Tibial nerve (tissue), 4 donors: ENCODE results near the gene PRKAR1A. TPM values are rescaled to one million over a fixed set of nuclear protein-coding genes. Genes with fewer than 3 reads are reported as not detected.
A peak's percentile ranks its signal among the peaks of the same experiment; 100 is the strongest.

Experiments used
- DNase-seq, 2 donors: peaks; one replicate each; pipeline ENCODE4 v3.0.0-alpha.2; 2019; ENCODE audit warnings: low spot score in 2 of 2
- H3K27ac ChIP-seq, 4 donors: fragments of 200-600 bp; sonication (generic) in 3 of 4; one replicate each; pipeline ENCODE4 v1.5.1; 2017 to 2019; ENCODE audit warnings: mild to moderate bottlenecking in 1 of 4
- H3K27me3 ChIP-seq, 2 donors: fragments of 200-600 bp; sonication (generic) in 1 of 2; one replicate each; pipeline versions ENCODE4 v1.5.1 to v1.6.0; 2017 to 2019
- H3K36me3 ChIP-seq, 3 donors: fragments of 200-600 bp; sonication (generic); one replicate each; pipeline ENCODE4 v1.5.1; 2018 to 2019
- H3K4me1 ChIP-seq, 4 donors: fragments of 200-600 bp; sonication (generic) in 3 of 4; one replicate each; pipeline ENCODE4 v1.5.1; 2017 to 2019
- H3K4me3 ChIP-seq, 4 donors: fragments of 200-600 bp; sonication (generic) in 3 of 4; one replicate each; pipeline ENCODE4 v1.5.1; 2017 to 2019; ENCODE audit warnings: mild to moderate bottlenecking in 1 of 4, moderate library complexity in 1 of 4
- H3K9me3 ChIP-seq, 4 donors: fragments of 200-600 bp; sonication (generic) in 3 of 4; one replicate each; pipeline ENCODE4 v1.5.1; 2017 to 2019
- EP300 ChIP-seq, 2 donors: sonication (generic); formaldehyde crosslinking; IDR thresholded peaks; one replicate each; pipeline ENCODE4 v1.6.1; 2017; ENCODE audit warnings: antibody characterized with exemption in 2 of 2, mild to moderate bottlenecking in 1 of 2
- POLR2A ChIP-seq, 2 donors: fragments of 450-650 bp; IDR thresholded peaks; one replicate each; pipeline ENCODE4 v1.6.1; 2017; ENCODE audit warnings: antibody characterized with exemption in 2 of 2, mild to moderate bottlenecking in 2 of 2, moderate library complexity in 2 of 2
- WGBS, 2 donors: methylation state at CpG; one replicate each; pipeline ENCODE4 v1.1.5; 2018; 5-methylcytosine and 5-hydroxymethylcytosine counted together
- total RNA-seq, 4 donors: library from RNA; depleted of rRNA; stranded (reverse); fragments of >200 nt; gene quantifications; one replicate each; pipeline ENCODE4 v1.1.0, GENCODE V29; 2016
- TF ChIP-seq, protein P1 (sequence below), 5 experiments: fragments of 200-600 bp in 3 of 5; fragments of 450-650 bp in 2 of 5; sonication (generic) in 3 of 5; IDR thresholded peaks; one replicate each; pipeline ENCODE4 v1.5.1; 2016 to 2019; ENCODE audit warnings: antibody characterized with exemption in 5 of 5, mild to moderate bottlenecking in 3 of 5, moderate library complexity in 2 of 5

The PRKAR1A gene
- total RNA-seq, 4 donors from 2014 or later = 327 to 494 (median 406) TPM

DNA sequence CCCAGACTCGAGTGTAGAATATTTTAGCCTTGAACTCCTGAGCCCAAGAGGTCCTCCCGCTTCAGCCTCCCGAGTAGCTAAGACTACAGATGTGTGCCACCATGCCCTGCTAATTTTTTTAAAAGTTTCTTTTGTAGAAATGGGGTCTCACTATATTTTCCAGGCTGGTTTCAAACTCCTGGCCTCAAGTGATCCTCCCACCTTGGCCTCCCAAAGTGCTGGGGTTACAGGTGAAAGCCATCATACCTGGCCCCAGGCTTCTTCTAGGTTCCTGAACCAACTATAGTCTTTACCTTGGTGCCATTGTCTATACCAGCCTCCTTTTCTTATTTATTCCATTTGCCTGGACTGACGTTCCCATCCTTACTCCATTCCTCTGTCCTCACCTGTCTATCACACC, 17.1 kb upstream of the PRKAR1A start:
- Histone ChIP-seq H3K4me3 (no peak overlapping the region), H3K4me1 (peaks cover 0 to 46% (median 2%) of the 10 kb centered on the region in 4 donors), H3K36me3 (no peaks in the 10 kb centered on the region), H3K27me3 (no peaks in the 10 kb centered on the region), H3K27ac (no peak overlapping the region), H3K9me3 (no peaks in the 10 kb centered on the region)
- TF ChIP-seq EP300 (IDR thresholded peaks at IDR 0.05) = no peak
- TF ChIP-seq, protein P1, sequence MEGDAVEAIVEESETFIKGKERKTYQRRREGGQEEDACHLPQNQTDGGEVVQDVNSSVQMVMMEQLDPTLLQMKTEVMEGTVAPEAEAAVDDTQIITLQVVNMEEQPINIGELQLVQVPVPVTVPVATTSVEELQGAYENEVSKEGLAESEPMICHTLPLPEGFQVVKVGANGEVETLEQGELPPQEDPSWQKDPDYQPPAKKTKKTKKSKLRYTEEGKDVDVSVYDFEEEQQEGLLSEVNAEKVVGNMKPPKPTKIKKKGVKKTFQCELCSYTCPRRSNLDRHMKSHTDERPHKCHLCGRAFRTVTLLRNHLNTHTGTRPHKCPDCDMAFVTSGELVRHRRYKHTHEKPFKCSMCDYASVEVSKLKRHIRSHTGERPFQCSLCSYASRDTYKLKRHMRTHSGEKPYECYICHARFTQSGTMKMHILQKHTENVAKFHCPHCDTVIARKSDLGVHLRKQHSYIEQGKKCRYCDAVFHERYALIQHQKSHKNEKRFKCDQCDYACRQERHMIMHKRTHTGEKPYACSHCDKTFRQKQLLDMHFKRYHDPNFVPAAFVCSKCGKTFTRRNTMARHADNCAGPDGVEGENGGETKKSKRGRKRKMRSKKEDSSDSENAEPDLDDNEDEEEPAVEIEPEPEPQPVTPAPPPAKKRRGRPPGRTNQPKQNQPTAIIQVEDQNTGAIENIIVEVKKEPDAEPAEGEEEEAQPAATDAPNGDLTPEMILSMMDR (IDR thresholded peaks at IDR 0.05) = no peak
- no peak for TF ChIP-seq POLR2A (IDR thresholded peaks at IDR 0.05)
- 89 to 92% methylated on average over 4 of the region's 4 CpGs for WGBS, 2 donors
- DNase-seq = no peak

DNA sequence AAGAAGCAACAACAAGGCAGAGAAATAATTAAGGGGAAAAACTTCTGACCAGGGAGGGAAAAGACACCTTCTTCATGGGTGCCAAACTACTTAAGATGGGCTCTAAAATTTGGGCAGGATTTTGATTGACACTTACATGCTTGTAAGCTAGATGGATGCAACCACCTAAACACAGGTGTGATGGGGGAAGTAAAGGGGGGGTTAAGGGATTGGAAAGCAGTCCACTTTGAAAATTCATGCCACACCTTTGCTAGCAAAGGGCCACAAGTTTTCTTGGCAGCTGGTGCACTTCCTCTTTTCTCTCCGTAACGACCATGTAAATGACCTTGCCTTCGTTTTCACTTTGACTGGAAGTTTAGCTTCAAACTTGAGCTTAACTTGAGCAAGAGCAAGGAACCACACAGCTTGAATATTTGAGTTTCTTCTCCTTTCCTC, 14.3 kb upstream of the PRKAR1A start:
- no peak for DNase-seq
- Histone ChIP-seq H3K27me3 (no peaks in the 10 kb centered on the region), H3K9me3 (no peaks in the 10 kb centered on the region), H3K27ac (peak overlapping the region in 2 of 4 donors; percentile 18 to 21), H3K4me3 (no peak overlapping the region), H3K4me1 (peaks cover 0 to 23% (median 1%) of the 10 kb centered on the region in 4 donors), H3K36me3 (no peaks in the 10 kb centered on the region)
- 32 to 37% methylated on average over 3 of the region's 3 CpGs for WGBS, 2 donors
- no peak for TF ChIP-seq POLR2A (IDR thresholded peaks at IDR 0.05)
- TF ChIP-seq, protein P1 (IDR thresholded peaks at IDR 0.05) = no peak
- TF ChIP-seq EP300 (IDR thresholded peaks at IDR 0.05) = no peak

DNA sequence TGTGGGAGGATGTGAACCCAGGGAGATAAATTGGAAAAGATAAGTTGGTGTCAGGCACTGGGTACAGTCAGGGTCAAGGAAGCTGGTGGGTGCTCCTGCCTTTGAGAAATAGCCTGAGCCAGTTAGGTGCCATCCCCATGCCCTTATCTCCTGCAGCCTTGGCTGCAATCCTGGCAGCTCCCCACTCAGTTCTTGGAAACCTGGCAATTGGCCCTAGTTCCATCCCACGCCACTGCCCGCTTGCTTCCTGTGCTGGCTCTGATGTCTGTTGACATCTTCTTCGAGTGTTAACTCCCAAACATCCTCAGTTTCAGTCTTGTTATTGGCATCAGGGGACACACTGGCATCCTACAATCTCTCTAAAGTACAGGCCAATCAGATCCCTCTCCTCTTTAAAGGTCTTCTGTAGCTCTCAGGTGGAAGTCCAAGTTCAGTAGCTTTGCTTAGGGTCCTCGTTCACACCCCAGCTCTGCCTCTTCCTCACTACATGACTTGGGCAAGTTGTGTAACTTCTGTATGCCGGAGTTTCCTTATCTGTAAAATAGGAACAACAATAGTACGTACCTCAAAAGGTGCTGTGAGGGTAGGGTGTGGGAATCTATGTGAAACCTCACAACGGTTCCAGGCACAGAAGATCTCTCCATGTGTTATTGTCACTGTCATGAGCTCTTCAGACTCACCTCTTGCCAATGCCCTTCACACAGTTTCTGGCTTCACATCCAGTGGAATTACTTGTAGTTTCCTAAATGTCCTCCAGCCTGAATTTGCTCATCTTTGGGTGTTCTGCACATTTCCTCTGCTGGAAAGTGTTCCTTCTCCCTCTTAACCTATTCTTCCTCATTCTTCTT, 13.5 kb upstream of the PRKAR1A start:
- 40 to 58% methylated on average over 7 of the region's 7 CpGs for WGBS, 2 donors
- Histone ChIP-seq H3K4me3 (no peak overlapping the region), H3K27me3 (no peaks in the 10 kb centered on the region), H3K36me3 (no peaks in the 10 kb centered on the region), H3K9me3 (no peaks in the 10 kb centered on the region), H3K4me1 (peaks cover 0 to 15% (median 0%) of the 10 kb centered on the region in 4 donors), H3K27ac (peak overlapping the region in 2 of 4 donors; percentile 18 to 21)
- no peak for DNase-seq
- TF ChIP-seq EP300 (IDR thresholded peaks at IDR 0.05) (no peak), POLR2A (IDR thresholded peaks at IDR 0.05) (no peak)
- TF ChIP-seq, protein P1 (IDR thresholded peaks at IDR 0.05) = no peak

DNA sequence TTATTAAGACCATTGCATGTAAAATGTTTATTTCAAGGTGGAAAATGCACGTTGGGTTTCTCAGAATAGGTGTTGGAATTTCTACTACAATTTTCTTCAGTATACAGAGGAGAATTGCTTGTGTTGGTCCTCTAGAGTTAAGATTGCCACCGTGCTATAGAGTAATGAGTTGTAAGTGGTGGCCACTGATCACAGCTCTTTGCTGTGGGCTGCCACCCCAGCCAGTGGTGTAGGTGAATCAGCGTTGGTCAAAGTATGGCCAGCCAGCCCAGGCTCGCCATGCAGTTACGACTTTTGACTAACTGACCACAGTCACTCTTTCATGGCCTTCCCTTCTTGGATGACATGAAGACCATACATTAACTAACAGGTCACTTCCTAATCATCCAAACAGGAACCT, 12.6 kb upstream of the PRKAR1A start:
- Histone ChIP-seq H3K9me3 (no peaks in the 10 kb centered on the region), H3K4me1 (peaks cover 0 to 14% (median 0%) of the 10 kb centered on the region in 4 donors), H3K27me3 (no peaks in the 10 kb centered on the region), H3K4me3 (no peak overlapping the region), H3K27ac (no peak overlapping the region), H3K36me3 (no peaks in the 10 kb centered on the region)
- no peak for DNase-seq
- 89 to 90% methylated on average over 5 of the region's 5 CpGs for WGBS, 2 donors
- TF ChIP-seq EP300 (IDR thresholded peaks at IDR 0.05) (no peak), POLR2A (IDR thresholded peaks at IDR 0.05) (no peak)

DNA sequence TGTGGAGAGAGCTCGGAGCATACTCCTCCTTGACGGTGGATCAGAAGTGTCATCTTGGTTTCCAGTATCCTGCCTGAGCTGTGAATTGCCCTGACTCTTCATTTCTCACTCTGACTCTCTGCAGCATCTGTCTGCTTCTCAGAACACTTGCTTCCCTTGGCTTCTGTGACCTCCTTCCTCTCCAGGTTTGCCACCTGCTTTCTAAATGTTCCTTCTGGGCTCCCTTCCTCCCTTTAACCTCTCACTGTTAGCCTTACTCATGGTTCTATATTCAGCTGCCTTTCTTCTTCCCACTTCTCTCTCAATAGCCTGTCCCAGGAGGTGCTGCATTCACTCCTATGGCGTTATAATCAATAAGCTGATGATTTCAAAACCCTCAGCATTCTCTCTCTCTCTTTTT, 11.2 kb upstream of the PRKAR1A start:
- DNase-seq = no peak
- H3K27ac ChIP-seq = no peak overlapping the region
- TF ChIP-seq EP300 (IDR thresholded peaks at IDR 0.05) (no peak), POLR2A (IDR thresholded peaks at IDR 0.05) (no peak)
- TF ChIP-seq, protein P1 (IDR thresholded peaks at IDR 0.05) = no peak
- peaks cover 0 to 14% (median 0%) of the 10 kb centered on the region in 4 donors for H3K4me1 ChIP-seq
- no peaks in the 10 kb centered on the region for H3K27me3 ChIP-seq
- H3K36me3 ChIP-seq = no peaks in the 10 kb centered on the region
- WGBS, 2 donors = 74 to 81% methylated on average over 3 of the region's 3 CpGs
- no peak overlapping the region for H3K4me3 ChIP-seq
- no peaks in the 10 kb centered on the region for H3K9me3 ChIP-seq
